Neural crest cell (in vitro differentiated cells): Measurements from ENCODE around the gene MRPS12. TPM values are rescaled to one million over a fixed set of nuclear protein-coding genes. Genes with fewer than 3 reads are reported as not detected.
A peak's percentile ranks its signal among the peaks of the same experiment; 100 is the strongest.
"Not testable (repeated sequence)": the region's sequence is repeated elsewhere in the genome, so short reads cannot be mapped to it uniquely, and the experiment has no call there.

ENCODE experiments used
- DNase-seq: peaks from one replicate; pipeline ENCODE4 v3.0.0; 2021; ENCODE audit warnings: low read depth, mixed read lengths, low spot score
- H3K27ac Mint-ChIP-seq: one replicate; pipeline ENCODE4 v1.8.0; 2021; ENCODE audit warnings: mild to moderate bottlenecking, mixed read lengths; ENCODE audit not compliant: unreplicated experiment
- H3K27me3 Mint-ChIP-seq: 2 replicates; pipeline ENCODE4 v1.8.0; 2021; ENCODE audit warnings: low read depth, mild to moderate bottlenecking, mixed read lengths
- H3K36me3 Mint-ChIP-seq: 2 replicates; pipeline ENCODE4 v1.8.0; 2021; ENCODE audit warnings: low read depth, mild to moderate bottlenecking, mixed read lengths
- H3K4me1 Mint-ChIP-seq: 2 replicates; pipeline ENCODE4 v1.8.0; 2021; ENCODE audit warnings: mixed read lengths
- H3K4me3 Mint-ChIP-seq: one replicate; pipeline ENCODE4 v1.8.0; 2021; ENCODE audit warnings: mild to moderate bottlenecking, mixed read lengths
- H3K9me3 Mint-ChIP-seq: 2 replicates; pipeline ENCODE4 v1.8.0; 2021; ENCODE audit warnings: mixed read lengths
- long read RNA-seq: library from polyadenylated mRNA; unstranded; transcript quantifications from one replicate; pipeline ENCODE4 v2.0.0, GENCODE V29; 2020
- total RNA-seq: library from RNA; stranded (reverse); gene quantifications from 2 replicates; pipeline ENCODE4 v1.2.1, GENCODE V29; 2021
- TF ChIP-seq, protein P1 (sequence below): fragments of 200-600 bp; sonication (generic); conservative IDR thresholded peaks from 2 replicates; pipeline ENCODE4 v1.5.0; 2021; ENCODE audit warnings: antibody characterized with exemption, mild to moderate bottlenecking

The MRPS12 gene
- 34.4 and 38.5 TPM in 2 replicates for total RNA-seq
- long read RNA-seq, transcript MRPS12-201 (3 exons, 1,207 nt): major isoform, 5 of 12 reads
- long read RNA-seq, partial matches to known transcripts: 0 of 12 reads
- long read RNA-seq, other reads (novel, unspliced or antisense): 0 of 12 reads

DNA sequence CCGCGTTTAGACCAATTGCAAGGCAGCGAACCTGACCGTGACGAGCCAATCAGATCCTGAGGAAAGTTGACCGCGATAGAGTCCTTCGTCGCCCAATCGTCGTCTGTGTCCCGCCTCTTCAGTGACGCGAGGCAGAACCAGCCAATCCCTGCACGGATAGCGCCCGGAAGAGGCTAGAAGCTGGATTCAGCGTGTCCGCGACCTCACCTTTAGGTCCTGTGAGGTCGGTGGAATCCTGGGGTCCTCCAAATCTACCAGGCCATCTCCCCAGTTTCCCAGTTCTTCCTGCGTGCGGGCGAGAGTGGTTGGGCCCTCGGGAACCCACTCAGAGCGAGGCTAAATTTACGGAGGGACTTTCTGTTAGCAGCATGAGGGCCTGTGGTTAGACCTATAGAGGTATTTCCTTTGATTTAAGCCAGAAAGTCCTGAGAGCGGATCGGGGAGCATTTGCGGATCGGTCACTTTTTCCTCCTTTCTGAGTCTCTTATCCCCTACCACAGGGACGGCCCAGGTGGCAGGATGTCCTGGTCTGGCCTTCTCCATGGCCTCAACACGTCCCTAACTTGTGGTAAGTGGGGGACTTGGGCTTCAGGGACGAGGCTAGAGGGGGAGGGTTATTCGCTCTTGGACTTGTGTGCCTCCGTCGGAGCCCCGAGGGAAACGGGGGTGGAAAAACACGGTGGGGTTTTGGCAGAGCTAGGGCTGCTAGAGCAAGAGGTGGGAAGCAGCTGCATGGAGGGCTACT, at the start of gene MRPS12:
Gene MRPS12 (plus strand): TSS at position 169 of the 745 bp plus-strand sequence. CDS start 351 bp downstream, at position 520.
- Mint-ChIP-seq H3K36me3 (peaks cover 17% of the 10 kb centered on the region), H3K27me3 (no peaks in the 10 kb centered on the region), H3K4me3 (peak within 1 kb of the TSS; percentile 100), H3K9me3 (peaks cover 2% of the 10 kb centered on the region), H3K27ac (peak within 1 kb of the TSS; percentile 99), H3K4me1 (peaks cover 28% of the 10 kb centered on the region)
- TF ChIP-seq, protein P1, sequence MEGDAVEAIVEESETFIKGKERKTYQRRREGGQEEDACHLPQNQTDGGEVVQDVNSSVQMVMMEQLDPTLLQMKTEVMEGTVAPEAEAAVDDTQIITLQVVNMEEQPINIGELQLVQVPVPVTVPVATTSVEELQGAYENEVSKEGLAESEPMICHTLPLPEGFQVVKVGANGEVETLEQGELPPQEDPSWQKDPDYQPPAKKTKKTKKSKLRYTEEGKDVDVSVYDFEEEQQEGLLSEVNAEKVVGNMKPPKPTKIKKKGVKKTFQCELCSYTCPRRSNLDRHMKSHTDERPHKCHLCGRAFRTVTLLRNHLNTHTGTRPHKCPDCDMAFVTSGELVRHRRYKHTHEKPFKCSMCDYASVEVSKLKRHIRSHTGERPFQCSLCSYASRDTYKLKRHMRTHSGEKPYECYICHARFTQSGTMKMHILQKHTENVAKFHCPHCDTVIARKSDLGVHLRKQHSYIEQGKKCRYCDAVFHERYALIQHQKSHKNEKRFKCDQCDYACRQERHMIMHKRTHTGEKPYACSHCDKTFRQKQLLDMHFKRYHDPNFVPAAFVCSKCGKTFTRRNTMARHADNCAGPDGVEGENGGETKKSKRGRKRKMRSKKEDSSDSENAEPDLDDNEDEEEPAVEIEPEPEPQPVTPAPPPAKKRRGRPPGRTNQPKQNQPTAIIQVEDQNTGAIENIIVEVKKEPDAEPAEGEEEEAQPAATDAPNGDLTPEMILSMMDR: no peak
- DNase-seq: peak; percentile 95

DNA sequence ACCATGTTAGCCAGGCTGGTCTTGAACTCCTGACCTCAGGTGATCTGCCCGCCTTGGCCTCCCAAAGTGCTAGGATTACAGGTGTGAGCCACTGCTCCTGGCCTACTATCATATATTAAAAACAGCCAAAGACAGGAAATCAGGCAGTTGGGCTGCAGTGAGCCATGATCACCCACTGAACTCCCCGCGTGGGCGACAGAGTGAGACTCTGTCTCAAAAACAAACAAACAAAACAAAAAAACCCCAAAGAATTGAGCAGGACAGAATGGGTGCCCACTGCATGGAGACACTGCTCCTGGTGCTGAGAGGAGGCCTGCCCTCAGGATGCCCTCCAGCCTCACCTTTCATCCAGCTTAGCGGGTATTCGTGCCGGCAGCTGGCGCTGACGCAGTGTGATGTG, 47.5 kb upstream of the MRPS12 start:
- no peak overlapping the region for H3K27ac Mint-ChIP-seq
- TF ChIP-seq, protein P1: no peak
- no peak for DNase-seq
- H3K27me3 Mint-ChIP-seq: no peaks in the 10 kb centered on the region
- no peaks in the 10 kb centered on the region for H3K9me3 Mint-ChIP-seq
- H3K4me1 Mint-ChIP-seq: no peaks in the 10 kb centered on the region
- H3K36me3 Mint-ChIP-seq: no peaks in the 10 kb centered on the region
- no peak overlapping the region for H3K4me3 Mint-ChIP-seq

DNA sequence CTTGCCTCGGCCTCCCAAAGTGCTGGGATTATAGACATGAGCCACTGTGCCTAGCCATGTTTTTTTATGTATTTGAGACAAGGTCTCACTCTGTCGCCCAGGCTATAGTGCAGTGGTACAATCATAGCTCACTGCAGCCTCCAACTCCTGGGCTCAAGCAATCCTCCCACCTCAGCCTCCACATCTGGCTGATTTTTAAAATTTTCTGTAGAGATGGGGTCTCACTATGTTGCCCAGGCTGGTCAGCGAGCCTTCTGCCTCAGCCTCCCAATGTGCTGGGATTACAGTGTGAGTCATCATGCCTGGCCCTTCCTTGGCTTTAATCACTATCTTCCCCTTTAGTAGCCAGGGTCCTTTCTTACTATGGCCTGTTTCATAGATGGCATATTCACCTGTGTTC, 46.1 kb upstream of the MRPS12 start:
- H3K4me1 Mint-ChIP-seq, H3K4me3 Mint-ChIP-seq, H3K27me3 Mint-ChIP-seq, DNase-seq, H3K9me3 Mint-ChIP-seq, H3K27ac Mint-ChIP-seq, H3K36me3 Mint-ChIP-seq: not testable (repeated sequence)

DNA sequence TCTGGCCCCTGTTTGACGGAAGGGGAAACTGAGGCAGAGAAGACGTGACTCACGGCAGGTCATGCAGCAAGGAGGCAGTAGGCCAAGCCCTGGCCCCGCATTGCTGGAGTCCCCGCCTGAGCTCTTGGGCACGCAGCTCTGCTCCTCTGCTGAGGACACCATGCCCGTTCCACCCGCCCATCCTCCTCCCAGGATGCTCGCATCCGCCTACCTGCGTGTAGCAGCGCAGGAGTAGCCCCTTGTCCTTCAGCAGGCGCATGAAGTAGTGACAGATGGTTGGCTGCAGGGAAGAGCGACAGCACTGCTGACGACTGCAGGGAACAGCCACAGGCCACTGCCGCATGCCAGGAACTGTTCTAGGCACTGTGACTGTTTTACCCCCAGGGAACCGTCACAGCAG, 41.9 kb upstream of the MRPS12 start:
- DNase-seq: no peak
- H3K27ac Mint-ChIP-seq: no peak overlapping the region
- H3K4me1 Mint-ChIP-seq: peaks cover 6% of the 10 kb centered on the region
- TF ChIP-seq, protein P1: no peak
- no peaks in the 10 kb centered on the region for H3K27me3 Mint-ChIP-seq
- H3K4me3 Mint-ChIP-seq: no peak overlapping the region
- H3K36me3 Mint-ChIP-seq: no peaks in the 10 kb centered on the region
- H3K9me3 Mint-ChIP-seq: no peaks in the 10 kb centered on the region

DNA sequence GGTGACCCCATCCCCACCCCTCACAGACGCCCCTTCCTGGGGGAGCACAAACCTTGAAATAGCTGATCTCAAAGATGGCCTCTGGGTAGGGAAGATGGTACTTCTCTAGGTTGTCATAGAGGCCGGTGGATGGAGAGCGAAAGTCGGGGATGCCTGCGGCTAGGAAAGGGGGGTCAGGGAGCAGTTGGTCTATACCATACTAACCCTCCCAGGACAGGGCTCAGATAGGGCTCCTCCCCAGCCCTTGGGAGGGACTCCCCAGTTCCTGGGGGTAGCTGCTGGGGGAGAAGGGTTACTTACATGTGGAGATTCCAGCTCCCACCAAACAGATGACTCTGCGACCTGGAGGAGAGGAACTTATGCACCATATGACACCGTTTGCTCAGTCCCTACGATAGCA, 40.9 kb upstream of the MRPS12 start:
- Mint-ChIP-seq H3K4me1 (peaks cover 6% of the 10 kb centered on the region), H3K27ac (no peak overlapping the region), H3K9me3 (no peaks in the 10 kb centered on the region), H3K4me3 (no peak overlapping the region), H3K27me3 (no peaks in the 10 kb centered on the region), H3K36me3 (no peaks in the 10 kb centered on the region)
- TF ChIP-seq, protein P1: no peak
- DNase-seq: no peak

DNA sequence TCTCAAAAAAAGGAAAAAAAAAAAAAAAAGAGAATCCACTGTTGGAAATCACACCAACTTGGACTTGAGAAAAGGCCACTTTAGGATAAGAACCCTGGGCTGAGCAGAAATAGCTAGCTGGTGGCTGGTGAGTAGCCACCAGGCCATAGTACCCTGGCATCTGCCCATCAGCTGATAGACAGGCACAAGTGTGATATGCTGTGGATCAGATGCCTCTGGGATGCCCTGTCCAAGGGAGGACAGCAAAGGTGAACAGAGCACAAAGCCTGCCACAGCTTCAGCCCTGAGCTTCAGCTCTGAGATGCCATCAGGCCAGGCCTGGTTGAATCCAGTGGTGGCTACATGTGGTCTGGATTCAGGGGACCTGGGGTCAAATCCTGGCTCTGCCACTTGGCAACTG, 40.1 kb upstream of the MRPS12 start:
- Mint-ChIP-seq H3K4me1 (peaks cover 6% of the 10 kb centered on the region), H3K4me3 (no peak overlapping the region), H3K27me3 (no peaks in the 10 kb centered on the region), H3K36me3 (no peaks in the 10 kb centered on the region), H3K9me3 (no peaks in the 10 kb centered on the region), H3K27ac (no peak overlapping the region)
- no peak for DNase-seq
- TF ChIP-seq, protein P1: no peak
